IMR-90 (cell line): ENCODE data around the gene ACAP1. TPM values are rescaled to one million over a fixed set of nuclear protein-coding genes. Genes with fewer than 3 reads are reported as not detected.

Experiments used
- ATAC-seq: fragments of 200-7000 bp; cut with Tn5 transposase; 2 replicates; pipeline ENCODE4 v1.9.1; 2020; ENCODE audit warnings: low read depth, mild to moderate bottlenecking, moderate library complexity
- BruUV-seq: library from RNA; stranded (reverse); fragments of 400-500 nt; replicated peaks from 2 replicates; lab custom pipeline; 2021; lab: Mats Ljungman, UMichigan
- CTCF ChIA-PET: fragments of 300-600 bp; formaldehyde crosslinking; extraction: SDS; loops from one replicate; lab custom pipeline; 2021; ENCODE audit warnings: antibody characterized with exemption; lab: Yijun Ruan, JAX
- POLR2A ChIA-PET: fragments of 300-600 bp; sonication (Branson Sonifier 250); formaldehyde crosslinking; loops from one replicate; lab custom pipeline; 2022; ENCODE audit warnings: antibody characterized with exemption; ENCODE audit not compliant: unreplicated experiment; lab: Charles Lee
- DNase-seq: peaks from one replicate; pipeline ENCODE4 v3.0.0; 2013
- H2AFZ ChIP-seq: replicated peaks from 2 replicates; pipeline ENCODE3; 2013; ENCODE audit warnings: low read length, mild to moderate bottlenecking; ENCODE audit not compliant: poor library complexity
- H2AK5ac ChIP-seq: 2 replicates; pipeline ENCODE4 v1.6.1; 2013; ENCODE audit warnings: low read depth, low read length, inconsistent platforms
- H2AK9ac ChIP-seq: replicated peaks from 2 replicates; pipeline ENCODE3; 2013; ENCODE audit warnings: mild to moderate bottlenecking, low read depth, low read length, moderate library complexity; ENCODE audit not compliant: poor library complexity
- H2BK120ac ChIP-seq: 2 replicates; pipeline ENCODE4 v1.6.1; 2013; ENCODE audit warnings: low read depth, low read length, inconsistent platforms
- H2BK15ac ChIP-seq: 3 replicates; pipeline ENCODE4 v1.6.1; 2013; ENCODE audit warnings: low read depth, low read length, inconsistent platforms
- H2BK20ac ChIP-seq: 2 replicates; pipeline ENCODE4 v1.6.1; 2013; ENCODE audit warnings: low read depth, mild to moderate bottlenecking, inconsistent platforms, low read length, moderate library complexity
- H2BK5ac ChIP-seq: 2 replicates; pipeline ENCODE4 v1.6.1; 2013; ENCODE audit warnings: mild to moderate bottlenecking, low read depth, low read length, inconsistent platforms; ENCODE audit not compliant: poor library complexity, severe bottlenecking
- H3K14ac ChIP-seq: replicated peaks from 2 replicates; pipeline ENCODE4 v1.6.1; 2013; ENCODE audit warnings: low read depth, low read length, inconsistent platforms
- H3K18ac ChIP-seq: 2 replicates; pipeline ENCODE4 v1.6.1; 2013; ENCODE audit warnings: low read depth, low read length, control low read depth
- H3K23ac ChIP-seq: 2 replicates; pipeline ENCODE4 v1.6.1; 2013; ENCODE audit warnings: low read depth, low read length, inconsistent platforms
- H3K27ac ChIP-seq: 2 replicates; pipeline ENCODE4 v1.5.1; 2013; ENCODE audit warnings: mild to moderate bottlenecking, control low read depth, low read length; ENCODE audit not compliant: insufficient read depth
- H3K27me3 ChIP-seq: 2 replicates; pipeline ENCODE4 v1.6.1; 2013; ENCODE audit warnings: low read length; ENCODE audit not compliant: control insufficient read depth, insufficient read depth
- H3K36me3 ChIP-seq: 2 replicates; pipeline ENCODE4 v1.6.1; 2013; ENCODE audit warnings: low read length, mixed read lengths; ENCODE audit not compliant: control insufficient read depth, insufficient read depth
- H3K4ac ChIP-seq: 2 replicates; pipeline ENCODE4 v1.6.1; 2013; ENCODE audit warnings: low read depth, low read length, inconsistent platforms
- H3K4me1 ChIP-seq: 2 replicates; pipeline ENCODE4 v1.6.1; 2013; ENCODE audit warnings: low read length, mixed read lengths; ENCODE audit not compliant: control insufficient read depth, insufficient read depth
- H3K4me2 ChIP-seq: 2 replicates; pipeline ENCODE4 v1.6.1; 2013; ENCODE audit warnings: low read depth, mild to moderate bottlenecking, control low read depth, low read length, moderate library complexity
- H3K4me3 ChIP-seq: 2 replicates; pipeline ENCODE4 v1.5.1; 2013; ENCODE audit warnings: low read depth, mild to moderate bottlenecking, control low read depth, low read length, moderate library complexity; ENCODE audit not compliant: insufficient read depth
- H3K56ac ChIP-seq: 2 replicates; pipeline ENCODE4 v1.6.1; 2013; ENCODE audit warnings: low read length, inconsistent platforms; ENCODE audit not compliant: insufficient read depth; ENCODE audit errors: extremely low read depth
- H3K79me1 ChIP-seq, 2 experiments: 2 replicates each; pipeline ENCODE4 v1.6.1; 2013; ENCODE audit warnings: low read length in 2 of 2, inconsistent platforms in 1 of 2, low read depth in 1 of 2
- H3K9ac ChIP-seq: 2 replicates; pipeline ENCODE4 v1.6.1; 2013; ENCODE audit warnings: low read depth, low read length, control low read depth
- H3K9me1 ChIP-seq: 2 replicates; pipeline ENCODE4 v1.6.1; 2013; ENCODE audit warnings: low read length, inconsistent platforms; ENCODE audit not compliant: insufficient read depth
- H3K9me3 ChIP-seq: 2 replicates; pipeline ENCODE4 v1.6.1; 2013; ENCODE audit warnings: low read length; ENCODE audit not compliant: control insufficient read depth, insufficient read depth
- H4K20me1 ChIP-seq: 2 replicates; pipeline ENCODE4 v1.6.1; 2013; ENCODE audit warnings: low read length, inconsistent platforms; ENCODE audit not compliant: insufficient read depth
- H4K5ac ChIP-seq: 2 replicates; pipeline ENCODE4 v1.6.1; 2013; ENCODE audit warnings: mild to moderate bottlenecking, low read depth, low read length, control low read depth
- H4K8ac ChIP-seq, 2 experiments: 2 replicates each; pipeline ENCODE4 v1.6.1; 2013; ENCODE audit warnings: low read depth in 2 of 2, low read length in 2 of 2, control low read depth in 1 of 2, inconsistent platforms in 1 of 2
- H4K91ac ChIP-seq: 2 replicates; pipeline ENCODE4 v1.6.1; 2013; ENCODE audit warnings: low read depth, low read length, inconsistent platforms; ENCODE audit not compliant: insufficient read depth
- CTCF ChIP-seq: conservative IDR thresholded peaks from 2 replicates; pipeline ENCODE4 v1.5.1; 2012; ENCODE audit warnings: mild to moderate bottlenecking, low read depth, low read length, improper control_type of control experiment
- FOS ChIP-seq: fragments of 150-350 bp; IDR thresholded peaks from 2 replicates; pipeline ENCODE4 v1.6.1; 2016; ENCODE audit warnings: low read depth, low read length
- MAFK ChIP-seq: IDR thresholded peaks from 2 replicates; pipeline ENCODE4 v1.6.1; 2012; ENCODE audit warnings: low read depth, low read length, improper control_type of control experiment
- MAZ ChIP-seq: IDR thresholded peaks from 2 replicates; pipeline ENCODE4 v1.6.1; 2012; ENCODE audit warnings: low read depth, mild to moderate bottlenecking, low read length, improper control_type of control experiment, moderate library complexity, borderline replicate concordance
- POLR2A ChIP-seq: IDR thresholded peaks from 2 replicates; pipeline ENCODE4 v1.6.1; 2012; ENCODE audit warnings: mild to moderate bottlenecking, low read depth, low read length
- RAD21 ChIP-seq: IDR thresholded peaks from 2 replicates; pipeline ENCODE4 v1.6.1; 2012; ENCODE audit warnings: low read length, improper control_type of control experiment
- RFX5 ChIP-seq: IDR thresholded peaks from 2 replicates; pipeline ENCODE4 v1.8.0; 2012; ENCODE audit warnings: low read depth, mild to moderate bottlenecking, low read length, moderate library complexity
- USF2 ChIP-seq: fragments of 150-350 bp; IDR thresholded peaks from 2 replicates; pipeline ENCODE4 v1.6.1; 2017; ENCODE audit warnings: mild to moderate bottlenecking, antibody characterized with exemption, low read length, low read depth
- WGBS, 2 experiments: methylation state at CpG; one replicate each; pipeline versions ENCODE4 v1.1.5 to v1.1.7; 2013; ENCODE audit warnings: missing lambda C conversion rate in 2 of 2; ENCODE audit not compliant: insufficient read length in 1 of 2; ENCODE audit errors: extremely low coverage in 2 of 2; 5-methylcytosine and 5-hydroxymethylcytosine counted together
- dilution Hi-C: fragments of 300-500 bp; cut with HindIII; formaldehyde crosslinking; loops from one replicate; pipeline ENCODE4 v1.14.3; 2018; ENCODE audit warnings: low sequenced_read_pairs; ENCODE audit not compliant: unreplicated experiment
- in situ Hi-C: fragments of 300-500 bp; cut with MboI; formaldehyde crosslinking; loops from 3 replicates; pipeline ENCODE4 v1.14.3; 2019; ENCODE audit warnings: low sequenced_read_pairs, inconsistent platforms, mixed read lengths
- intact Hi-C: fragments of 100-400 bp; cut with micrococcal nuclease; formaldehyde crosslinking; loops from 2 replicates; pipeline ENCODE4 v1.10.0; 2022
- polyA plus RNA-seq, 3 experiments: library from polyadenylated mRNA; depleted of rRNA; stranded (reverse); fragments of >200 nt; gene quantifications; 2 replicates each; pipeline ENCODE4 v1.2.3, GENCODE V29; 2012; ENCODE audit warnings: low replicate concordance in 1 of 3
- total RNA-seq: library from RNA; depleted of rRNA; stranded (reverse); fragments of >200 nt; gene quantifications from 2 replicates; pipeline ENCODE4 v1.2.3, GENCODE V29; 2012

Gene ACAP1
- total and polyA plus RNA-seq, 2 of the 4 experiments (the other 2 are of a cell fraction), result under 0.01 to 2.1 TPM

GRCh38 chr17:7394452-7395191, 58.3 kb downstream of the ACAP1 start, which contains the start of gene PLSCR3:
Gene PLSCR3, minus strand, starts transcription at chr17:7394525. Its CDS starts 415 bp downstream, at chr17:7394110.
- H4K20me1 ChIP-seq, result no peaks in the 10 kb centered on the region
- peak within 1 kb of the TSS; percentile 86 for H2AK9ac ChIP-seq
- peak; percentile 84 for DNase-seq
- intact Hi-C loops, result no loop called here
- peaks cover 14 to 32% of the 10 kb centered on the region in 2 experiments for H3K79me1 ChIP-seq
- H2AK5ac ChIP-seq, result peak within 1 kb of the TSS; percentile 93
- H3K27me3 ChIP-seq, result no peaks in the 10 kb centered on the region
- H3K36me3 ChIP-seq, result peaks cover 28% of the 10 kb centered on the region
- no peak within 1 kb of the TSS; the same call in 2 of the 3 replicates for H2BK15ac ChIP-seq
- H3K23ac ChIP-seq, result peak within 1 kb of the TSS; percentile 79
- H3K4me1 ChIP-seq, result peaks cover 8% of the 10 kb centered on the region
- peak within 1 kb of the TSS; percentile 91 for H2BK5ac ChIP-seq
- peak within 1 kb of the TSS; percentile 93 for H3K14ac ChIP-seq
- peak within 1 kb of the TSS; percentile 77 for H3K18ac ChIP-seq
- peak within 1 kb of the TSS; percentile 86 for H4K5ac ChIP-seq
- ChIA-PET CTCF (no interaction called here), POLR2A (interaction anchor here (0.6 to 1.0 kb wide), 3 partner anchors 9 to 273 kb away, joined by 3 to 6 read pairs (median 5); partner anchors contain the start of gene TMEM256)
- peak within 1 kb of the TSS; percentile 61 for H3K56ac ChIP-seq
- WGBS, 2 experiments, result 0% methylated on average over 43 of the region's 71 CpGs; no CpG with 5 or more reads in 1 of the 2 experiments
- ATAC-seq, result peak; percentile 95
- H3K4me3 ChIP-seq, result peak within 1 kb of the TSS; percentile 70
- dilution Hi-C loops, result no loop called here
- peak within 1 kb of the TSS; percentile 80 for H4K91ac ChIP-seq
- H3K4ac ChIP-seq, result peak within 1 kb of the TSS; percentile 90
- H3K27ac ChIP-seq, result peak within 1 kb of the TSS; percentile 92
- TF ChIP-seq RAD21, result no peak
- no peak for TF ChIP-seq RFX5
- no peak for TF ChIP-seq FOS
- peak; percentile 62; the same call in 1 of the 2 replicates for TF ChIP-seq MAZ
- peak; percentile 6; the same call in 1 of the 2 replicates for TF ChIP-seq USF2
- TF ChIP-seq POLR2A, result peak; percentile 73; the same call in 1 of the 2 replicates
- TF ChIP-seq CTCF, result peak; percentile 22; the same call in 1 of the 2 replicates
- TF ChIP-seq MAFK, result peak; percentile 69
- no TSS peak for BruUV-seq
- in situ Hi-C loops, result loop anchor here (5.0 kb wide), 1 partner anchor 37 kb away; the partner anchor contains the start of gene TMEM95
- peaks cover 7% of the 10 kb centered on the region; the same call in 1 of the 2 replicates for H3K9me1 ChIP-seq
- peak within 1 kb of the TSS; percentile 91 for H3K4me2 ChIP-seq
- H3K9me3 ChIP-seq, result no peaks in the 10 kb centered on the region
- peak within 1 kb of the TSS; percentile 12; the same call in 1 of the 2 replicates for H2BK120ac ChIP-seq
- H4K8ac ChIP-seq, result peak within 1 kb of the TSS; percentile 89 to 96
- peak within 1 kb of the TSS; percentile 87 for H3K9ac ChIP-seq
- no peak within 1 kb of the TSS for H2BK20ac ChIP-seq
- peak within 1 kb of the TSS; percentile 92 for H2AFZ ChIP-seq
